GM18951 (cell line): ENCODE measurements around the gene MGST2.
"Not testable (repeated sequence)": the region's sequence is repeated elsewhere in the genome, so short reads cannot be mapped to it uniquely, and the experiment has no call there.

Experiments used
- POLR2A ChIP-seq: IDR thresholded peaks from 4 replicates; pipeline ENCODE4 v1.6.1; 2011; ENCODE audit warnings: mild to moderate bottlenecking; ENCODE audit not compliant: insufficient read length, insufficient read depth; ENCODE audit errors: extremely low read depth
- in situ Hi-C: fragments of 300-500 bp; cut with MboI; formaldehyde crosslinking; loops from one replicate; pipeline ENCODE4 v1.12.0; 2022; ENCODE audit warnings: low sequenced_read_pairs, mixed read lengths, inconsistent platforms; ENCODE audit not compliant: unreplicated experiment

Gene MGST2

DNA sequence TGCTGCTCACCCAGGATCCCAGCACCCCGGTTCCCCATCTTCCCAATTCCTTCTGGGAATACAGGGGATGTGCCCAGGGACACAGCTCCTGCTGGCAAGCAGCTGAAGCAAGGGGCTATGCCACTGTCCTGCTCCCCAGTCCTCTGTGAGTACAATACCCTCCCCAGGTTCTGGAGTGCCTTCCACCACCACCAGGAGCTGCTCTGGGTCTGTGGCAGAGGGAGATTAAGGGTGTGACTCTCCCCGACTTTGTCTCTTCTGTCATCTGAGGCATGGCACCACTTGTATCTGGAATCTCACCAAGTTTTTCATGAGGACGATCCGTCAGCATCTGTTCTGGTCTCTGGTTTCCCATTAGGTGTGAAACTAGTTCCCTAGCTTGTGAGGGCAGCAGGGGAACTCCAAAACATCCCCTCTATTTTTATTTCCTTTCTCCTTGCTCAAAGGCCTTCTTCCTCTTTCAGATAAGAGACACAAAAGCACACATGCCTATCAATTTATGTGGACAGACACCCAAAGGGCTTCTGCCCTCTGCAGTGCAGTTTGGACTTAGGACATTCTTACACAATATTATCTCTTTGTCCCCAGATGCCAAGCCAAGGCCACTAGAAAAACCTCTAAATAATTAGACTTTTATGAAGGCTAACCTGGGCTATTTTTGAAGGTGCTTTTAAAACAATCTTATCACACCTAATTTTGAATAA lies 26.8 kb downstream of the MGST2 start:
- no peak for TF ChIP-seq POLR2A
- in situ Hi-C loops, result no loop called here

DNA sequence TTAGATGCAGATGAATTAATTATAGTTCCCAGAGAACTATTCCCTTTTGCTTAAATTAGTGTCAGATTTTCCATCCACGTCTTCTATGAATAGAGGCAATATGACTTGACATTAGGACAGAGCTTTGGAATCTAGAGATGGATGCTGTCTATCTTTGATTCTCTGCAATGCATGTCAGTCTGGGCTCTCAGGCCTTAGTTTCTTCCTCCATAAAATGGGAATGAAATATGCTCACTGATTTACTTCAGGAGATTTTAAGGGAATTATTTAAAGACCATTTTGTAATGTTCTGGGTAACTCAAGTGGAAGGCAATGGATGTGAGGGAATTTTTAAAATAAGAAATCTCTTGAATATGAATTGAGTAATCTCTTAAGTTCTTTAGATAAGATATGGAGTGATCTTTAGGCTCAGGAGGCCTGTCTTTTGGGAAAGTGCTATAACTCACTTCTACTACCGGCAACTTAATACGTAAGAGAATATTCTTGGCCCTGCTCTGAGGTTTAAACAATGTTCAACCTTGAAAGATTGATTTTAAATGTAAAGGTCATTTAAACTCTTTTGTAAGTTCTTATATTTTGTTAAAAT lies 29.0 kb downstream of the MGST2 start:
- in situ Hi-C loops, result no loop called here
- TF ChIP-seq POLR2A, result no peak

DNA sequence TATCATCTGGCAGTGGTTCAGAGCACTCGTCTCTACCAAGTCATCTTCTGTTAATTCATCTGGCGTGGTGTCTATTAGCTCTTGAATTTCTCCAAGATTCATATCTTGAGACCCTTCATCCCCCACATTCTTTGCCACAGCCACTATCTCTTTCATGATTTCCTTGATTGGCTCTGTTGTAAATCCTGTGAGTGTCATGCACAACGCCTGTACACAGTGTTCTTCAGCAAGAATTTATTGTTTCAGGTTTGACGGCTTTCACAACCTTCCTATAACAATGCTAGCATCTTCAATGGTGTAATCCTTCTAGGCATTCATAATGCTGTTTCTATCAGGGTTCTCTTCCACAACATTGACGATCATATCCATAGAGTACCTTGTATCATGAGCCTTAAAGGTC lies 30.9 kb downstream of the MGST2 start:
- in situ Hi-C loops, result no loop called here
- TF ChIP-seq POLR2A, result no peak

DNA sequence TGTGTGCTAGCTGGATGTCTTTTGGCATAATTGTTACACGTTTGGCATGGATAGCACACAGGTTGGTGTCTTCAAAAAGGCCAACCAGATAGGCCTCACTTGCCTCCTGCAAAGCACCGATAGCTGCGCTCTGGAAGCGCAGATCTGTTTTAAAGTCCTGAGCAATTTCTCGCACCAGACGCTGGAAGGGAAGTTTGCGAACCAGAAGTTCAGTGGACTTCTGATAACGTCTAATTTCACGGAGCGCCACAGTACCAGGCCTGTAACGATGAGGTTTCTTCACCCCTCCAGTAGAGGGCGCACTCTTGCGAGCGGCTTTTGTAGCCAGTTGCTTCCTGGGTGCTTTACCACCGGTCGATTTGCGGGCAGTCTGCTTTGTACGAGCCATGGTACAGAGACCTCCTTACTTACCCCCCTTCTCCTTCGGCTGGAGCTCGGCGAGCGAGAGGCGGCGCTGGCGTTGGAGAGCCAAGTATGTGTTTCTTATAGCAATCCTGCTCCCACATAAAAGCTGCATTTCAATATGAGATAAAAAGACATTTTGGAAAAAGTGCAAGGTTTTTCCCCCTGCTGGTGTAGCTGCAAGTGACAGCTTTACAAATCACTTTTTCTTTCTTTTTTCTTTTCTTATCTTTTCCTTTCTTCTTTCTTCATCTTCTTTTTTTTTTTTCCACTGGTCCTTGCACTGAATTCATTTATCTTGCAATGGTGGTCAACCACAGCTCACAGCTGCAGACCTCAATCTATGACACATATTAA lies 32.7 kb downstream of the MGST2 start:
- in situ Hi-C loops, result not testable (repeated sequence)

DNA sequence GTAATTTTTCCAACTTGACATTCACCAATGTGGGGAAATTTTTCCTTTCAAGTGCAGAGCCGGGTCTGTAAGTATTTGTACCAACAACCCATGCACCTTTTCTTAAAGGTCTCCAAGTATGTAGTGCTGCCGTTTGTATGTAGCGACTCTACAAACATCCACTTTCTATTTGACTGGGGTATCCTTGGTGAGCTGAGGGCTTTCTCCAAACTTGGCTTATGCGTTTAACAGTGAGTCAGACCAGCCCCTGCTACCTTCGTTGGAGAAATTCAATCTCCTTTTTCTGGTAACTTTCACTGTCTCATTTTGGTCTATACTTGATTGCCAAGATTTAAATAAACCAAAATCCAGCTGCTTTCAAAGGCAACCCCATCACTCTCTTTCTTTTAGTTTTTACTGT lies 34.9 kb downstream of the MGST2 start:
- in situ Hi-C loops, result no loop called here
- no peak for TF ChIP-seq POLR2A

DNA sequence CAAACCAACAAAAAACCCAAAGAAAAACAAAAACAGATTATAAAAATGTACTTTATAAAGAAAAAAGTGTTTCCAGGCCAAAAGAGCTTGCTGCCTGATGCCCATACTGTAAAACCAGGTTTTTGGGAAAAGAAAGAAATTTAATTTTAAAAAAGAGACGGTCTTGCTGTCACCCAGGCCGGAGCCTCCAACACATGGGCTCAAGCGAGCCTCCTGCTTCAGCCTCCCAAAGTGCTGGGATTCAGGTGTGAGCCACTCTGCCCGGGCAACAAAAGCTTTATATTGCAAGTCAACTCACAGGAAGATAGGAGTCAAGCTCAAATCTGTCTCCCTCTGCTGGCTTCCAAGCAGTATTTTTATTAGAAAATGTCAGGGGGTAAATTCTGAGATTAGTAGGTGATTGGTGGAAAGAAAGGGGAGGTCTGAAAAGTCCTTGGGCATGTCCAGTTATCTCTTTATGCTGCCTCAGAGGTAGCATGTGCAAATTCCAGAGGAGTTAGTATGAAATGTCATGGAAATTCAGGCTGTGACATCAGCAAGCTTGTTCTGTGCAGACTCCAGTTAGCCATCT lies 39.4 kb downstream of the MGST2 start:
- in situ Hi-C loops, result no loop called here
- no peak for TF ChIP-seq POLR2A

DNA sequence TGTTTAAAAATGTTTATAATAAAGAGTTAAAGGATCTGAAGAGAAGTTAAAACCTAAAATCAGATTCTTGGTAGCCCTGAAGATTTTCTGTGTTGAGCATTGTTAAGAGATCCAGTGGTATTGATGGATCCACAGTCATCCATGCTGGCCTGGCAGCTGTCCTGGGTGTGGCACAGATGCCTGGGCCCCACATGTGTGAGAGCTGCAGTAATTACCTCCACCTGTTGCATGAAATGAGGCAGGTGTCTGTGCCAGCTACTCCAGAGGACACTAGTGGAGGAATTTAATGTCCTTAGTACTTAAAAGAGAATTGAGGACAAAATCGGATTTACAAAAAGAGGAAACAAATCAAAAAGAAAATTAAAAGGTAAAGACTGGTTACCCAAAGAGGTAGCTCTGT lies 44.0 kb downstream of the MGST2 start:
- TF ChIP-seq POLR2A, result no peak
- in situ Hi-C loops, result no loop called here

DNA sequence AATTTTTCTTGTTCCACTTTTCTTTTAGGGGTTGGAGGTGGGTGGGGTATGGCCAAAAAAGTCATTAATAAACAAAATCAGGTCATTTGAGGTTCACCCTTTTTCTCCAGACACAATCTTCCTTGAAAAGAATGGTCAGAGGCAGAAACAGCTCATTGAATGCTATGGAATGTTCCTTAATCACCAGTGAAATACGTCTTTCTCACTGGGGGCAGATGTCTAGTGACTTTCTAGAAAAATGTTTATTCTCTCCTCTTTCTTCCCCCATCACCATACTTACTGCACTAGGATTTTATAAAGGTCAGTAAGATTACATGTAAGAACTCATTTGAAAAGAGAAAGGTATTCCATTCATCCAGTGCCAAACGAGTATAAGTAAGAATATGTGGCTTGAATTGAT lies 44.5 kb downstream of the MGST2 start:
- in situ Hi-C loops, result no loop called here
- TF ChIP-seq POLR2A, result no peak

DNA sequence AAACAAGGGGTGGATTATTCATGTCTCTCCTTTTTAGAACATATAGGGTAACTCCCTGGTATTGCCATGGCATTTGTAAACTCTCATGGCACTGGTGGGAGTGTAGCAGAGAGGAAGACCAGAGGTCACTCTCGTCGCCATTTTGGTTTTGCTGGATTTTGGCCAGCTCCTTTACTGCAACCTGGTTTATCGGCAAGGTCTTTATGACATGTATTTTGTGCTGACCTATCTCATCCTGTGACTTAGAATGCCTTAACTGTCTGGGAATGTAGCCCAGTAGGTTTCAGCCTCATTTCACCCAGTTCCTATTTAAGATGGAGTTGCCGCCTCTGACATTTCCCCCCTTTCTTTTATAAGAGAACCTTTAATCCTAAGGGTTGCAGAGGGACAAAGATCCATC lies 45.8 kb downstream of the MGST2 start:
- TF ChIP-seq POLR2A, result no peak
- in situ Hi-C loops, result no loop called here

DNA sequence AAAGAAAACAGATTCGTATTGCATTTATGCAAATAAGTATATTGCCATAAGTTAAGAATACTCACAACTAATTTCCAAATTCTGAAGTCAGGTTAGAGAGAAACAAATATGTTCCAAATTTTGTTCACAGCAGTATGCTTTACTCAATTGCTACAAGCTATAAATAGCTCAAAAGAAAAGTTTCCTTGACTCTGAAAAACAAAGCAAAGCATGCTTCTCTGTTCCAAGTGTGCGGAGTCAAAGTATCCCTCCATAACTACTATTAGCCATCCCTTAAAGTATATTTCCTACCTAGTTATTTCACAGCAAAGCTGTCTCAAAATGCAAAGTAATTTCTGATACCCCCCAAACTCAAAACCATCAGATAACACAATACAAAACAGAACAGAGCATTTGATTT lies 47.3 kb downstream of the MGST2 start:
- no peak for TF ChIP-seq POLR2A
- in situ Hi-C loops, result no loop called here

DNA sequence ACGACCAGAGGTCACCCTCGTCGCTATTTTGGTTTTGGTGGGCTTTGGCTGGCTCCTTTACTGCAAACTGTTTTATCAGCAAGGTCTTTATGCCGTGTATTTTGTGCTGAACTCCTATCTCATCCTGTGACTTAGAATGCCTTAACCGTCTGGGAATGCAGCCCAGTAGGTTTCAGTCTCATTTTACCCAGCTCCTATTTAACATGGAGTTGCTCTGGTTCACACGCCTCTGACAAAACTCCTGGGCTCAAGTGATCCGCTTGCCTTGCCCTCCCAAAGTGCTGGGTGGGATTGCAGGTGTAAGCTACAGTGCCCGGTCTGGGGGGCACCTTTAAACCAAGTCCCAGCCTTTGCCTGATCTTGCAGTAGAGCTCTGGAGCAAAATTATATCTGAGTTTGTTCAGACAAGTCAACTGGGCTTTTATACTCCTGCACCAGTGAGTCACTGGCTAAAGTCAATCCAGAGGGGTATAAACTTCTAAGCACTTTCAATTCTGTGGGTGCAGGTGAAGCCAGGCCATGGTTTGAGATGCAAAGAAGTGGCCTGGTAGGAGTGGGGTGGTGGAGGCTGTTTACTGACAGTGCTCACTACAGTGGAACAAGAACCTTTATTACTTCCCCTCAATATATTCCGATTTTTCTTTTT lies 50.2 kb downstream of the MGST2 start:
- TF ChIP-seq POLR2A, result no peak
- in situ Hi-C loops, result no loop called here

DNA sequence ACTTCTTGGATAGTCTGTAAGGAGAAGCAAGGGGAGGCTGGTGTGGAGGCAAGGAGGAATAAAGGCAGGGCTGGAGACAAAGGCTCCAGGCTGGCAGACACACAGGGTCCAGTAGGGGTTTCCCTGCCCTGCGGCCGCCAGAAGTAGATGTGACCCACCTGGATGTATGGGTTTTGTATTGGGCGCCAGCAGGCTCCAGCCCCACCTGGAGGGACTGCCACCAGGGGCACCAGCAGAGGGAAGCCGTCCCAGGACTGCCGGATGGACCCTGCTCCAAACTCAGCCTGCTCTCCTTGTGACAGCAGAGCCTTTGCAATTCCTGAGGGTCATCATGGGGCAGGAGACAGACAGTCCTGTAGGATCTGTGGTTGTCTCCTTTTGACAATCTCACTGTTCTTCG lies 52.7 kb downstream of the MGST2 start:
- in situ Hi-C loops, result no loop called here
- no peak for TF ChIP-seq POLR2A

DNA sequence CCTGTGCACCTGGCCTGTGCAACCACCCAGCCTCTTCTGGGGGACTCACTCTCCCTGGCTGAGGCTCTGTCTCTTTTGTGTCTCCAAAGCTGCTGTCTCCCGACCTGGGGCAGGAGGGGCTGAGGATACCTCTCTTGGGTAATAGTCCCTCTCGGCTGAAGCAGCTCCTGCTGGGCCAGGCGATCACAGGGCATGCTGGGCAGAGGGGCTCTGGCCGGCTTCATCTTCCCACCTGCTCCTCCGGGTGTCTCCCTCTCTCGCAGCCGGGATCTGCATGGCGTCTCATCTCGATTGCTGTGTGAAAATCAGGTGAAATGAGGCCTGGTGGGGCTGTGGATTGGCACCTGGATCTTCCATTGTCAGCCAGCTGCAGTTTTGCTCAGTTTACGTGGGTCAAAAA lies 53.2 kb downstream of the MGST2 start:
- in situ Hi-C loops, result no loop called here
- no peak for TF ChIP-seq POLR2A
